HUES6 (cell line): Measurements from ENCODE around the gene TIGIT.
A peak's percentile ranks its signal among the peaks of the same experiment; 100 is the strongest.

Experiments
- H3K27ac ChIP-seq: 2 replicates; pipeline ENCODE4 v1.7.0; 2013; ENCODE audit warnings: low read depth, mild to moderate bottlenecking, low read length, inconsistent platforms
- H3K27me3 ChIP-seq: 2 replicates; pipeline ENCODE4 v1.6.1; 2013; ENCODE audit warnings: low read length; ENCODE audit not compliant: control insufficient read depth, insufficient read depth
- H3K36me3 ChIP-seq: 2 replicates; pipeline ENCODE4 v1.6.1; 2013; ENCODE audit warnings: low read length; ENCODE audit not compliant: control insufficient read depth, insufficient read depth
- H3K4me1 ChIP-seq: 2 replicates; pipeline ENCODE4 v1.6.1; 2013; ENCODE audit warnings: low read length; ENCODE audit not compliant: control insufficient read depth, insufficient read depth
- H3K4me3 ChIP-seq: 2 replicates; pipeline ENCODE4 v1.5.1; 2013; ENCODE audit warnings: low read depth, low read length
- H3K9ac ChIP-seq: one replicate; pipeline ENCODE4 v1.6.1; 2013; ENCODE audit warnings: mild to moderate bottlenecking, low read length
- H3K9me3 ChIP-seq: 2 replicates; pipeline ENCODE4 v1.6.1; 2013; ENCODE audit warnings: low read depth, low read length; ENCODE audit not compliant: control insufficient read depth, insufficient read depth

The TIGIT gene

DNA sequence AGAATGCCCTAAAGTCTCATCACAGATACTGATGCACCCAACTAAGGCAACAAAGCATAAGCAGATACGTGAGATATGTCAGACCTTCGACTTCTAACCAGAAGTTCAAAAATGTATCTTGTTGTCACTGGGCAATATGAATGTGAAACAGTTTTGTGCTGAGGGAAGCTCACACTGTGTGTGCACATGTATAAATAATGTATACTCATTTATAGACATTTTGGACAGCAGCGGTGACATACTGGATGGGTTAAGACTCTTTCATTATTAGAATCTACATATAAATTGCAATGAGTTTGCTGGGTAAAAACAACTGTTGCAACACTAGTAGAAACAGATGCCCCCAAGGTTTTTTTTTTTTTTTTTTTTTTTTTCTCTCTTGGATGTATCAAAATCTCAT, 37.9 kb downstream of the TIGIT start:
- Histone ChIP-seq H3K9ac (no peak overlapping the region), H3K4me3 (no peak overlapping the region), H3K4me1 (peaks cover 22% of the 10 kb centered on the region; the same call in 1 of the 2 replicates), H3K9me3 (peaks cover 6% of the 10 kb centered on the region), H3K27ac (no peak overlapping the region), H3K36me3 (no peaks in the 10 kb centered on the region), H3K27me3 (no peaks in the 10 kb centered on the region)

- H3K36me3 ChIP-seq = no peaks in the 10 kb centered on the region
- H3K27ac ChIP-seq = no peak overlapping the region
- no peak overlapping the region for H3K9ac ChIP-seq
- H3K9me3 ChIP-seq = peaks cover 6% of the 10 kb centered on the region
- no peaks in the 10 kb centered on the region for H3K27me3 ChIP-seq
- peaks cover 22% of the 10 kb centered on the region; the same call in 1 of the 2 replicates for H3K4me1 ChIP-seq
- no peak overlapping the region for H3K4me3 ChIP-seq
Measured at GRCh38 chr3:114332342-114333179, 38.7 kb downstream of the TIGIT start.

DNA sequence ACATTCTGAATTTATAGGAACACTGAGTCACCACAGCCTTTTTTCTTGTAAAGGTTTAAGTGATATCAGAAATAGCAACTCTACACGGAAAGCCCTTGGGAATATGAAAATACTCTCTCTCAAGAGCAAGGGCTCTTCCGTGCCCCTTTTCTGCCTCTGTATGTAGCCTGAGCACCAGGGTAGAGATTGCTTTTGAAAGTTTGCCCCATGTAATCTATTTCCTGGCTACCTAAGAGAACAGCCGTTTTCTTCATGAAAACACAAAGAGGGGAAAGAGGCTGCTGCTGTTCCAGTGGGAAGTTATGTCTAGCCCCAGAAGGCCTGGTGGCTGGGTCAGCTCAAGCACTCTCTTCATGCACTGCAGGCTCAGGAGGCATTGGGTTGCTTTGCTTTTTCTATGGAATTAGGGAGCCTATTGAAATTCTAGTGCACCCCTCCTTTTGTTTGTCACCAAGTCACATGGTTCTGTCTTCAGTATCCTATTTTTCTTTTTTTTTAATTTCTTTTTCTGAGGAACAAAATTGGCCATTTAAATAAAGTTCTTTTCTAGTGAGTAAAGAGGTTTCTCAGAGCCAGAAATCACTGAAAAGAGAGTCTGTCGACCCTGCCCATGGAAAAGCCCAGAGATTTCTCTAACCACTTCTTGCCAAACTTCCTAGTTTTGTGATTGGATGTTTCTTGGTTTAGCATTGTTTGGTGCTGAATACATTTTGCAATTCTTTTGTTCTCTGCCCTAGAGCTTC, 39.5 kb downstream of the TIGIT start:
- Histone ChIP-seq H3K9me3 (peaks cover 6% of the 10 kb centered on the region), H3K27me3 (no peaks in the 10 kb centered on the region), H3K27ac (0 out of 2 replicates have a peak overlapping the region, but pooled peaks have one; percentile 23), H3K36me3 (no peaks in the 10 kb centered on the region), H3K4me3 (no peak overlapping the region), H3K4me1 (peaks cover 22% of the 10 kb centered on the region; the same call in 1 of the 2 replicates), H3K9ac (no peak overlapping the region)

DNA sequence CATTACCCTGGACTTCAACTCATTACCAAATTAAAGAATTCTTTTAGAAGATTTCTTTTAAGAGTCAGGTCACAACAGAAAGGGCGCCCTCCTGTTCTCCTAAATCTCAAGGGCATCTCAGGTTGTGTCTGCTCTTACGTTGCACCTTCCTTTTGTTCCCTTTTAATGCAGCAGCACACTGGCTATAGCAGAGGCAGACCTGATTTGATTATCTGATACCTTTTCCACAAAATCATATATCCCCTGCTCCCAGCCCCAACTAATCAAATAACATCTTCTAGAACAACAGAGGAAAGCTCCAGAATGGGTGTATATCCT, 40.1 kb downstream of the TIGIT start:
- Histone ChIP-seq H3K27me3 (no peaks in the 10 kb centered on the region), H3K27ac (no peak overlapping the region), H3K36me3 (no peaks in the 10 kb centered on the region), H3K4me1 (peaks cover 22% of the 10 kb centered on the region; the same call in 1 of the 2 replicates), H3K9ac (no peak overlapping the region), H3K9me3 (peaks cover 6% of the 10 kb centered on the region), H3K4me3 (no peak overlapping the region)

GRCh38 chr3:114336122-114336697, 42.4 kb downstream of the TIGIT start:
- Histone ChIP-seq H3K27me3 (no peaks in the 10 kb centered on the region), H3K4me3 (no peak overlapping the region), H3K36me3 (no peaks in the 10 kb centered on the region), H3K9me3 (peaks cover 6% of the 10 kb centered on the region), H3K4me1 (peaks cover 22% of the 10 kb centered on the region; the same call in 1 of the 2 replicates), H3K27ac (no peak overlapping the region; the same call in 1 of the 2 replicates), H3K9ac (no peak overlapping the region)

- H3K27me3 ChIP-seq = no peaks in the 10 kb centered on the region
- no peak overlapping the region for H3K4me3 ChIP-seq
- H3K4me1 ChIP-seq = peaks cover 22% of the 10 kb centered on the region; the same call in 1 of the 2 replicates
- no peak overlapping the region for H3K27ac ChIP-seq
- H3K9ac ChIP-seq = no peak overlapping the region
- 0 out of 2 replicates have a peak, but pooled peaks cover 3% of the 10 kb centered on the region for H3K9me3 ChIP-seq
- no peaks in the 10 kb centered on the region for H3K36me3 ChIP-seq
Measured at GRCh38 chr3:114336857-114337256, 43.0 kb downstream of the TIGIT start.

GRCh38 chr3:114338651-114339357, 45.0 kb downstream of the TIGIT start:
- Histone ChIP-seq H3K27me3 (no peaks in the 10 kb centered on the region), H3K9me3 (no peaks in the 10 kb centered on the region), H3K9ac (no peak overlapping the region), H3K36me3 (no peaks in the 10 kb centered on the region), H3K4me1 (peaks cover 12% of the 10 kb centered on the region; the same call in 1 of the 2 replicates), H3K27ac (no peak overlapping the region), H3K4me3 (no peak overlapping the region)

DNA sequence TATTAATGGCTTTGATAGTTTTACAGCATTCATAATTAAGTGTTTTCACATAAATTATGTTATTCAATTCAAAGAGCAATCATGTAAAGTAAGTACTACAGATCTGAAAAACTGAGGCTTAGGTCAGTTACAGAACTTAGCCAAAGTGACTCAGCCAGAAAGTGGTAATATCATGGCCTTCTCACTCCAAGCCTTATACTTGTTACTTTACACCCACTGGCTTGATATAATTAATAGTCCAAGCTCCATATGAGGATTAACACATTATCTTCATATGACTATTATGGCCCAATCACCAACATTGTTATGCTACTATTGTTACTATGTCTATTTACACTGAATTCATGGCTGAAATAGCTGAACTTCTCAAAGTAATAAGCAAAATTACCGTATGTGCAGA, 50.7 kb downstream of the TIGIT start:
- Histone ChIP-seq H3K9me3 (no peaks in the 10 kb centered on the region), H3K4me1 (no peaks in the 10 kb centered on the region)

GRCh38 chr3:114350271-114350670, 56.4 kb downstream of the TIGIT start:
- no peaks in the 10 kb centered on the region for H3K36me3 ChIP-seq
- H3K4me1 ChIP-seq = peaks cover 7% of the 10 kb centered on the region
- H3K27ac ChIP-seq = no peak overlapping the region
- H3K9ac ChIP-seq = no peak overlapping the region
- H3K9me3 ChIP-seq = no peaks in the 10 kb centered on the region
- H3K27me3 ChIP-seq = no peaks in the 10 kb centered on the region
- no peak overlapping the region for H3K4me3 ChIP-seq

More for the DNA sequence above, 50.7 kb downstream of the TIGIT start:
- no peak overlapping the region for H3K9ac ChIP-seq
- no peaks in the 10 kb centered on the region for H3K36me3 ChIP-seq
- H3K27ac ChIP-seq = no peak overlapping the region
- no peaks in the 10 kb centered on the region for H3K27me3 ChIP-seq
- H3K4me3 ChIP-seq = no peak overlapping the region

DNA sequence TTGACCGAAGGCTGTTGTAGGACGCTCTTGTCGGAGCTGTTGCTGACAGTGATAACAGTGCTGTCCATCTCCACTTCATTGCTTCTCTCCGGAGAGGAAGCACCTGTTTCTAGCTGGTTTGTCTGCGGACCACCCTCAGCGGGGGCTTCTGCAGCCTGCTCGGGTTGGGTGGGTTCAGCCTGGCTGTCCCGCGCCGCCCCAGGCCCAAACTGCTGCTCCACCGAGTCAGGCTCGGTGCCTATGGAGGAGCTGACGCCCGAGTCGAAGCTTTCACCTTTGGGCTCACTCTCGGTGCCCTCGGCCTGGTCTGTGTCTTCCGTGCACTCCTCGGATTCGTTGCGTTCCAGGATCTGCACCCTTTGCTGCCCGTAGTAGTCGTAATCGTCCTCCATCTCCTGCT, 56.9 kb downstream of the TIGIT start:
- Histone ChIP-seq H3K27ac (no peak overlapping the region), H3K4me1 (peaks cover 11% of the 10 kb centered on the region), H3K36me3 (no peaks in the 10 kb centered on the region), H3K4me3 (no peak overlapping the region), H3K27me3 (no peaks in the 10 kb centered on the region), H3K9ac (no peak overlapping the region), H3K9me3 (no peaks in the 10 kb centered on the region)
